Urinary bladder (tissue), 4 donors: ENCODE results near the gene AKR1B15. TPM values are rescaled to one million over a fixed set of nuclear protein-coding genes. Genes with fewer than 3 reads are reported as not detected.

ENCODE experiments used
- DNase-seq: peaks from one replicate; pipeline ENCODE4 v3.0.0-alpha.2; 2015; ENCODE audit errors: extremely low spot score
- H3K27ac ChIP-seq: one replicate; pipeline ENCODE4 v1.5.1; 2013; ENCODE audit warnings: low read depth, mild to moderate bottlenecking, moderate library complexity
- H3K36me3 ChIP-seq: one replicate; pipeline ENCODE4 v1.6.1; 2013; ENCODE audit warnings: mild to moderate bottlenecking, moderate library complexity; ENCODE audit not compliant: insufficient read depth
- H3K4me1 ChIP-seq: one replicate; pipeline ENCODE4 v1.6.1; 2013; ENCODE audit warnings: mild to moderate bottlenecking, moderate library complexity; ENCODE audit not compliant: insufficient read depth
- H3K4me3 ChIP-seq: one replicate; pipeline ENCODE4 v1.5.1; 2013; ENCODE audit warnings: low read depth, low read length
- WGBS: extraction: QIAGEN DNeasy Blood & Tissue Kit; methylation state at CpG from one replicate; pipeline ENCODE4 v1.1.7; 2013; 5-methylcytosine and 5-hydroxymethylcytosine counted together
- polyA plus RNA-seq: library from polyadenylated mRNA; stranded (reverse); fragments of 200-250 nt; gene quantifications from one replicate; pipeline ENCODE4 v1.2.3, GENCODE V29; 2013
- total RNA-seq: library from RNA; depleted of rRNA; stranded (reverse); fragments of >200 nt; gene quantifications from one replicate; pipeline ENCODE4 v1.2.3, GENCODE V29; 2014
- donor health status: healthy with polysubstance abuse.
- donor health status: healthy.

The AKR1B15 gene
- total and polyA plus RNA-seq, 2 donors = 0.86 TPM; not detected in 1

GRCh38 chr7:134593530-134594392 is 44.9 kb downstream of the AKR1B15 start:
- DNase-seq = no peak
- Histone ChIP-seq H3K4me1 (no peaks in the 10 kb centered on the region), H3K4me3 (no peak overlapping the region), H3K36me3 (no peaks in the 10 kb centered on the region), H3K27ac (no peak overlapping the region)
- 62% methylated on average over 8 of the region's 8 CpGs for WGBS

GRCh38 chr7:134594877-134595276 is 46.0 kb downstream of the AKR1B15 start:
- Histone ChIP-seq H3K36me3 (no peaks in the 10 kb centered on the region), H3K27ac (peak overlapping the region; percentile 38), H3K4me1 (no peaks in the 10 kb centered on the region), H3K4me3 (no peak overlapping the region)
- DNase-seq = no peak
- 81% methylated on average over 1 of the region's 1 CpG for WGBS

- 75% methylated on average over 6 of the region's 6 CpGs for whole genome bisulfite sequencing
- H3K4me3 ChIP-seq = no peak overlapping the region
- no peaks in the 10 kb centered on the region for H3K4me1 ChIP-seq
- H3K27ac ChIP-seq = no peak overlapping the region
- DNase-seq = no peak
- no peaks in the 10 kb centered on the region for H3K36me3 ChIP-seq
These were observed 50.5 kb downstream of the AKR1B15 start for GRCh38 chr7:134599371-134599770.

- H3K4me3 ChIP-seq = no peak overlapping the region
- 73% methylated on average over 4 of the region's 4 CpGs for WGBS
- H3K27ac ChIP-seq = no peak overlapping the region
- H3K4me1 ChIP-seq = no peaks in the 10 kb centered on the region
- no peaks in the 10 kb centered on the region for H3K36me3 ChIP-seq
- DNase-seq = no peak
These were observed 52.5 kb downstream of the AKR1B15 start for GRCh38 chr7:134601459-134601858.

- Histone ChIP-seq H3K4me3 (no peak overlapping the region), H3K36me3 (no peaks in the 10 kb centered on the region), H3K4me1 (no peaks in the 10 kb centered on the region), H3K27ac (no peak overlapping the region)
- WGBS = 46% methylated on average over 11 of the region's 11 CpGs
- DNase-seq = no peak
These were observed 54.1 kb downstream of the AKR1B15 start for GRCh38 chr7:134602881-134603451.

- Histone ChIP-seq H3K4me3 (no peak overlapping the region), H3K4me1 (no peaks in the 10 kb centered on the region), H3K36me3 (no peaks in the 10 kb centered on the region), H3K27ac (peak overlapping the region; percentile 34)
- peak; percentile 18 for DNase-seq
- WGBS = 24% methylated on average over 14 of the region's 14 CpGs
These were observed 57.3 kb downstream of the AKR1B15 start for GRCh38 chr7:134605978-134606923.

- no peak overlapping the region for H3K4me3 ChIP-seq
- H3K27ac ChIP-seq = no peak overlapping the region
- H3K4me1 ChIP-seq = no peaks in the 10 kb centered on the region
- DNase-seq = no peak
- H3K36me3 ChIP-seq = no peaks in the 10 kb centered on the region
- 88% methylated on average over 6 of the region's 6 CpGs for WGBS
These were observed 62.8 kb downstream of the AKR1B15 start for GRCh38 chr7:134611611-134612151.

GRCh38 chr7:134612197-134612596 is 63.3 kb downstream of the AKR1B15 start:
- WGBS = 90% methylated on average over 2 of the region's 2 CpGs

GRCh38 chr7:134613623-134614347 is 64.9 kb downstream of the AKR1B15 start:
- H3K36me3 ChIP-seq = no peaks in the 10 kb centered on the region
- no peaks in the 10 kb centered on the region for H3K4me1 ChIP-seq
- WGBS = 43% methylated on average over 3 of the region's 3 CpGs
- H3K27ac ChIP-seq = peak overlapping the region; percentile 63
- no peak overlapping the region for H3K4me3 ChIP-seq
- DNase-seq = no peak

More at GRCh38 chr7:134612197-134612596, 63.3 kb downstream of the AKR1B15 start:
- no peaks in the 10 kb centered on the region for H3K4me1 ChIP-seq
- no peak overlapping the region for H3K27ac ChIP-seq
- no peaks in the 10 kb centered on the region for H3K36me3 ChIP-seq
- no peak overlapping the region for H3K4me3 ChIP-seq
- no peak for DNase-seq

GRCh38 chr7:134616611-134617010 is 67.7 kb downstream of the AKR1B15 start:
- Histone ChIP-seq H3K27ac (no peak overlapping the region), H3K4me3 (no peak overlapping the region), H3K36me3 (no peaks in the 10 kb centered on the region), H3K4me1 (no peaks in the 10 kb centered on the region)
- WGBS = 80% methylated on average over 2 of the region's 2 CpGs
- no peak for DNase-seq

- Histone ChIP-seq H3K36me3 (no peaks in the 10 kb centered on the region), H3K4me1 (no peaks in the 10 kb centered on the region), H3K27ac (no peak overlapping the region), H3K4me3 (no peak overlapping the region)
- no peak for DNase-seq
- WGBS = 47% methylated on average over 5 of the region's 5 CpGs
These were observed 70.0 kb downstream of the AKR1B15 start for GRCh38 chr7:134618756-134619530.

GRCh38 chr7:134619627-134620331 is 70.9 kb downstream of the AKR1B15 start:
- no peaks in the 10 kb centered on the region for H3K36me3 ChIP-seq
- H3K4me1 ChIP-seq = no peaks in the 10 kb centered on the region
- no peak overlapping the region for H3K4me3 ChIP-seq
- 38% methylated on average over 2 of the region's 2 CpGs for WGBS
- H3K27ac ChIP-seq = no peak overlapping the region
- DNase-seq = no peak
